Vagina (tissue), 2 donors: ENCODE results near the gene CHST1. TPM values are rescaled to one million over a fixed set of nuclear protein-coding genes. Genes with fewer than 3 reads are reported as not detected.

Experiments used
- DNase-seq, 2 donors: peaks; one replicate each; pipeline ENCODE4 v3.0.0-alpha.2; 2017; ENCODE audit errors: extremely low spot score in 2 of 2
- H3K27ac ChIP-seq: fragments of 200-600 bp; sonication (generic); one replicate; pipeline ENCODE4 v1.5.1; 2019
- H3K27me3 ChIP-seq: fragments of 200-600 bp; sonication (generic); one replicate; pipeline ENCODE4 v1.5.1; 2019
- H3K36me3 ChIP-seq, 2 donors: fragments of 200-600 bp; sonication (generic); one replicate each; pipeline ENCODE4 v1.5.1; 2017 to 2019
- H3K4me1 ChIP-seq: fragments of 200-600 bp; sonication (generic); one replicate; pipeline ENCODE4 v1.5.1; 2019
- H3K4me3 ChIP-seq, 2 donors: fragments of 200-600 bp; sonication (generic); 1 replicate in 1 of 2; 2 replicates in 1 of 2; pipeline ENCODE4 v1.5.1; 2016 to 2019
- H3K9me3 ChIP-seq: fragments of 200-600 bp; sonication (generic); one replicate; pipeline ENCODE4 v1.5.1; 2019
- POLR2A ChIP-seq, 2 donors: fragments of 450-650 bp; IDR thresholded peaks; one replicate each; pipeline ENCODE4 v1.6.1; 2017; ENCODE audit warnings: antibody characterized with exemption in 2 of 2, mild to moderate bottlenecking in 2 of 2, moderate library complexity in 2 of 2
- POLR2AphosphoS5 ChIP-seq, 2 donors: sonication (generic); formaldehyde crosslinking; IDR thresholded peaks; one replicate each; pipeline ENCODE4 v1.9.0; 2017; ENCODE audit warnings: antibody characterized with exemption in 2 of 2, mild to moderate bottlenecking in 2 of 2, low read depth in 1 of 2; ENCODE audit not compliant: insufficient read depth in 1 of 2
- intact Hi-C: fragments of 100-400 bp; cut with DNase I; formaldehyde crosslinking; loops from one replicate; pipeline ENCODE4 v1.15.1; 2023
- microRNA-seq: library from miRNA; unstranded; fragments of <30 nt; microRNA quantifications from one replicate; pipeline ENCODE4, GENCODE V29; 2017; ENCODE audit warnings: borderline number of aligned reads, borderline replicate concordance
- small RNA-seq: library from RNA; depleted of rRNA; stranded (forward); fragments of <200 nt; gene quantifications from one replicate; pipeline ENCODE3, GENCODE V24; 2016
- total RNA-seq: library from RNA; depleted of rRNA; stranded (reverse); fragments of >200 nt; gene quantifications from one replicate; pipeline ENCODE4 v1.2.3, GENCODE V29; 2016
- TF ChIP-seq, protein P1 (sequence below), 3 experiments: fragments of 450-650 bp in 2 of 3; fragments of 200-600 bp in 1 of 3; sonication (generic) in 1 of 3; IDR thresholded peaks; one replicate each; pipeline ENCODE4 v1.5.1; 2017 to 2019; ENCODE audit warnings: antibody characterized with exemption in 3 of 3, mild to moderate bottlenecking in 2 of 3, moderate library complexity in 2 of 3

CHST1 gene
- total RNA-seq, 1 donor from 2014 or later = 2.0 TPM

GRCh38 chr11:45605051-45605450, 60.4 kb downstream of the CHST1 start:
- H3K27ac ChIP-seq = no peak overlapping the region
- no peaks in the 10 kb centered on the region for H3K9me3 ChIP-seq
- DNase-seq = no peak
- no peaks in the 10 kb centered on the region for H3K27me3 ChIP-seq
- intact Hi-C loops = no loop called here
- TF ChIP-seq, protein P1, sequence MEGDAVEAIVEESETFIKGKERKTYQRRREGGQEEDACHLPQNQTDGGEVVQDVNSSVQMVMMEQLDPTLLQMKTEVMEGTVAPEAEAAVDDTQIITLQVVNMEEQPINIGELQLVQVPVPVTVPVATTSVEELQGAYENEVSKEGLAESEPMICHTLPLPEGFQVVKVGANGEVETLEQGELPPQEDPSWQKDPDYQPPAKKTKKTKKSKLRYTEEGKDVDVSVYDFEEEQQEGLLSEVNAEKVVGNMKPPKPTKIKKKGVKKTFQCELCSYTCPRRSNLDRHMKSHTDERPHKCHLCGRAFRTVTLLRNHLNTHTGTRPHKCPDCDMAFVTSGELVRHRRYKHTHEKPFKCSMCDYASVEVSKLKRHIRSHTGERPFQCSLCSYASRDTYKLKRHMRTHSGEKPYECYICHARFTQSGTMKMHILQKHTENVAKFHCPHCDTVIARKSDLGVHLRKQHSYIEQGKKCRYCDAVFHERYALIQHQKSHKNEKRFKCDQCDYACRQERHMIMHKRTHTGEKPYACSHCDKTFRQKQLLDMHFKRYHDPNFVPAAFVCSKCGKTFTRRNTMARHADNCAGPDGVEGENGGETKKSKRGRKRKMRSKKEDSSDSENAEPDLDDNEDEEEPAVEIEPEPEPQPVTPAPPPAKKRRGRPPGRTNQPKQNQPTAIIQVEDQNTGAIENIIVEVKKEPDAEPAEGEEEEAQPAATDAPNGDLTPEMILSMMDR (IDR thresholded peaks at IDR 0.05) = no peak
- no peak overlapping the region for H3K4me3 ChIP-seq
- H3K4me1 ChIP-seq = no peaks in the 10 kb centered on the region
- no peaks in the 10 kb centered on the region for H3K36me3 ChIP-seq

GRCh38 chr11:45603946-45604682, 61.3 kb downstream of the CHST1 start:
- no peaks in the 10 kb centered on the region for H3K4me1 ChIP-seq
- DNase-seq = no peak
- no peaks in the 10 kb centered on the region for H3K36me3 ChIP-seq
- TF ChIP-seq POLR2A (IDR thresholded peaks at IDR 0.05) = no peak
- TF ChIP-seq, protein P1 (IDR thresholded peaks at IDR 0.05) = no peak
- TF ChIP-seq POLR2AphosphoS5 (IDR thresholded peaks at IDR 0.05; ENCODE audit: insufficient read depth in 1 of 2, low read depth in 1 of 2) = no peak
- H3K27me3 ChIP-seq = no peaks in the 10 kb centered on the region
- no peak overlapping the region for H3K27ac ChIP-seq
- intact Hi-C loops = no loop called here
- no peak overlapping the region for H3K4me3 ChIP-seq
- H3K9me3 ChIP-seq = no peaks in the 10 kb centered on the region

DNA sequence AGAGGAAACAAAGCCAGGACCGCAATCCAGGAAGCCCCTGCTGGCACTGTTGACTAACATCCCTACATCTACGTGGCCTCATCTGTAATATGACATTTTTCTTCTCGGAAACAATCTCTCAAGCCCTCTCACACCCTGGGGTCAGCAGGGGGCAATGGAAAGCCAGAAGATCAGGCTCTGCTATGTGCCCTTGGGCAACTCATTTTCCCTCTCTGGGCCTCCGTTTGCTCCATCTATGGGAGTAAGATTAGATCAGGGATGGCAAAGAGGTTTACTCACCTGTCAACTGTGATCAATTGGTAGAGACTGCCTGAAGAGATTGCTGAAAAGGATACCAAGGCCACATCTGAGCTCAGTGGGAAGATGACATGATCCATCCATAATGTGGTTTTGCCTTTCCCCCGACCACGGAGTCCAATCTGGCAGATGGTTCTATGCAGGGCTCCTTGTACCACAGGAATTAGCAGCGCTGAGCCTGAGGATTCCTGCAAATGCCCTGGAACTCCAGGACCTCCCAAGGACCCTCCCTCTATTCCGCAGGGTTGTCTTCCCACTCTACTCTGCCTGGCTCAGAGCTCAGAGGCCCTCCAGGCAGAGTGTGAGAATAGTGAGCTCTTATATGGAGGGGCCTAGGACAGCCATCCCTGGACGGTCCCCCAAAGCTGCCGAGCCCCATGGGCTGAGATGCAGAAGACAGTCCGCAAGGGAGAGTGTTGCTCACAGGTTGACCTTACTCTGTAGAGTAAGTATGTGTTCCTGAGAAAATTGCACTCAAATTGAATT, 66.1 kb downstream of the CHST1 start:
- no peaks in the 10 kb centered on the region for H3K36me3 ChIP-seq
- no peaks in the 10 kb centered on the region for H3K27me3 ChIP-seq
- H3K27ac ChIP-seq = no peak overlapping the region
- intact Hi-C loops = no loop called here
- TF ChIP-seq POLR2AphosphoS5 (IDR thresholded peaks at IDR 0.05; ENCODE audit: insufficient read depth in 1 of 2, low read depth in 1 of 2) (no peak), POLR2A (IDR thresholded peaks at IDR 0.05) (no peak)
- TF ChIP-seq, protein P1 (IDR thresholded peaks at IDR 0.05) = no peak
- DNase-seq = no peak
- H3K9me3 ChIP-seq = no peaks in the 10 kb centered on the region
- H3K4me3 ChIP-seq = no peak overlapping the region
- H3K4me1 ChIP-seq = no peaks in the 10 kb centered on the region

Small RNA genes lying within 50 kb of the gene (microRNA-seq; reads per million reads assigned to microRNA genes)
- gene MIR7154 = not detected

Small RNA genes lying within 50 kb of the gene (small RNA-seq; reads per million reads assigned to genes)
- gene MIR7154 = not detected

Other genes starting within 250 kb of the CHST1 start
- gene SLC35C1, start 139.5 kb upstream of the CHST1 start, total RNA-seq = 16.7 TPM
- gene CRY2, start 181.9 kb upstream of the CHST1 start, total RNA-seq = 54.3 TPM
- 7.1 TPM for gene MAPK8IP1, start 220.0 kb upstream of the CHST1 start, total RNA-seq
- not detected for gene FREY1, start 241.6 kb upstream of the CHST1 start, total RNA-seq